ENCODE results near the gene WDR91.

Gene WDR91

DNA sequence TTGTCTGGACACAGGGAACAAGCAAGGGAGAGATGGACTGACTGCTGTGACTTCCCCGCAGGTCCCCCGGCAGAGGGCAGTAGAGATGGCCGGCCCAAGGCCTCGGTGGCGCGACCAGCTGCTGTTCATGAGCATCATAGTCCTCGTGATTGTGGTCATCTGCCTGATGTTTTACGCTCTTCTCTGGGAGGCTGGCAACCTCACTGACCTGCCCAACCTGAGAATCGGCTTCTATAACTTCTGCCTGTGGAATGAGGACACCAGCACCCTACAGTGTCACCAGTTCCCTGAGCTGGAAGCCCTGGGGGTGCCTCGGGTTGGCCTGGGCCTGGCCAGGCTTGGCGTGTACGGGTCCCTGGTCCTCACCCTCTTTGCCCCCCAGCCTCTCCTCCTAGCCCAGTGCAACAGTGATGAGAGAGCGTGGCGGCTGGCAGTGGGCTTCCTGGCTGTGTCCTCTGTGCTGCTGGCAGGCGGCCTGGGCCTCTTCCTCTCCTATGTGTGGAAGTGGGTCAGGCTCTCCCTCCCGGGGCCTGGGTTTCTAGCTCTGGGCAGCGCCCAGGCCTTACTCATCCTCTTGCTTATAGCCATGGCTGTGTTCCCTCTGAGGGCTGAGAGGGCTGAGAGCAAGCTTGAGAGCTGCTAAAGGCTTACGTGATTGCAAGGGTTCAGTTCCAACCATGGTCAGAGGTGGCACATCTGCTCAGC is 46.8 kb downstream of the WDR91 start:
- DNase-seq (ENCODE audit: low read depth in 1 of 2, low spot score in 1 of 2): no peak

DNA sequence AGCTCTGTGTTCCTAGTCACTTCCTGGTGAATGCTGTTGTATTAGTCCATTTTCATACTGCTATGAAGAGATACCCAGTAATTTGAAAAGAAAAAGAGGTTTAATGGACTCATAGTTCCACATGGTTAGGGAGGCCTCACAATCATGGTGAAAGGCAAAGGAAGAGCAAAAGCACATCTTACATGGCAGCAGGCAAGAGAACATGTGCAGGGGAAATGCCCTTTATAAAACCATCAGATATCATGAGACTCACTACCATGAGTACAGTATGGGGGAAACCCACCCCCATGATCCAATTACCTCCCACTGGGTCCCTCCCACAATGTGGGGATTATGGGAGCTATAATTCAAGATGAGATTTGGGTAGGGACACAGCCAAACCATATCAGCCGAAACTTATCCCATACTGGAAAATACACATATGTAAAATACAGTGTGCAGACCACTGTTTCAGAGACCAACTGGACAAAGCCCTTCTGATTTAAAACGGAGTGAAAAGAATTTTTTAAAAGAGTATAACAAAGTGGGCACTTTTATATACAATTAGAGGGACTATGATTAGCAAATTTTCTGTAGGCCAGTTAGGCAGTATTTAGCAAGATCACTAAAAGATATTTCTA is 48.8 kb downstream of the WDR91 start:
- DNase-seq (ENCODE audit: low read depth in 1 of 2, low spot score in 1 of 2): no peak

DNA sequence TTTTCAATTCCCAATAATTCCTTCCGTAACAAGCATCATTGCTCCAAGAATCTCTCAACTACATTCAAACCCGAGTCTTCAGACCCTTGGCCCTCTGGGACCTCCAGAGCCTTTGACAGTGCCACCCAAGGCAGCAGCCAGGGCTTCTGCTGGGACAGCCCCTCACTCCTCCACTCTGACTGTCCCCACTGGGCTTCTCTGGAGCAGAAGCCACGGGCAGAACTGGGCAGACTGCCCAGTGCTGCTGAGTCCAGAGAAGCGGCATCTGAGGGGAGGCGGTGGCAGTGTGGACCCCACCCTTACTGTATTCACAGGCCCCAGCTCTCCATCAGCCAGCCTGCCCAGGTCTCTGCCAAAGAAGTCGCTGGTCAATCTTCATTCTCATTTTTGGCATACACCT is 49.7 kb downstream of the WDR91 start:
- DNase-seq (ENCODE audit: low read depth in 1 of 2, low spot score in 1 of 2): no peak

DNA sequence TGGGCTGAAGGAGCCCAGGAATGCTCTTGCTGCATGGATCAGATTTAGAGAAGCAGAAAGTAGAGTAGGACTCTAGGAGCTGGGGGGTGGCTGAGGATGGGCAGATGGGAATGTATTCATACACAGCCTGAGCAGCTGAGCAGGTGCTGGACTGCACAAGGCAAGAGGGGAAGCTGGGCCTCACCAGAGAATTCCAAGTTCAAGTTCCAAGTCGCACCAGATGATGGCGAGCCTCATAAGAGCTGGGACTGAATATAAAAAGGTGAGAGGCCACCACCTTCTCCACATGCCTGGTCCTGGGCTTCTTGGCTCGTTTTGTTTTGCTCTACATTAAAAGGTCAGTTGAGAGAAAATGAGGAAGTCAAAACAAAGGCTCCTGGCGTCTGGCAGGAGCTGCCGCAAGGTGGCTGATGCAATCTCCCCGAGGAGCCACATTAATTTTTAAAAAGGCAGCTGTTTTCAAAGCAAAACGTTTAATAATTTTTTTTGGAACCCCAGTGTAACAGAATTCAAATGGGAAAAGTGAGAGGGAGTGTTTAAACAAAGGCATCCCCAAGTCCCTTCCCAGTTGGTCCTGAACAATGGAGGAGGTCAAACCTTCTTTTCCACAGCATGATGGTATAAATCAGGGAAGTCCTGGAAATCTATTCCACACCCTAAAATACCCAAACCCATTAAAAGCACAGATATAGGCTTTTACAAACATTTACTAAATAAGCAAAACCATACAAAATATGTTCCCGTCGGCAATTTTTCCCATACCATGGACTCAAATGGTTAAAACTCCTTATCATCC is 50.3 kb downstream of the WDR91 start:
- DNase-seq (ENCODE audit: low read depth in 1 of 2, low spot score in 1 of 2): no peak

DNA sequence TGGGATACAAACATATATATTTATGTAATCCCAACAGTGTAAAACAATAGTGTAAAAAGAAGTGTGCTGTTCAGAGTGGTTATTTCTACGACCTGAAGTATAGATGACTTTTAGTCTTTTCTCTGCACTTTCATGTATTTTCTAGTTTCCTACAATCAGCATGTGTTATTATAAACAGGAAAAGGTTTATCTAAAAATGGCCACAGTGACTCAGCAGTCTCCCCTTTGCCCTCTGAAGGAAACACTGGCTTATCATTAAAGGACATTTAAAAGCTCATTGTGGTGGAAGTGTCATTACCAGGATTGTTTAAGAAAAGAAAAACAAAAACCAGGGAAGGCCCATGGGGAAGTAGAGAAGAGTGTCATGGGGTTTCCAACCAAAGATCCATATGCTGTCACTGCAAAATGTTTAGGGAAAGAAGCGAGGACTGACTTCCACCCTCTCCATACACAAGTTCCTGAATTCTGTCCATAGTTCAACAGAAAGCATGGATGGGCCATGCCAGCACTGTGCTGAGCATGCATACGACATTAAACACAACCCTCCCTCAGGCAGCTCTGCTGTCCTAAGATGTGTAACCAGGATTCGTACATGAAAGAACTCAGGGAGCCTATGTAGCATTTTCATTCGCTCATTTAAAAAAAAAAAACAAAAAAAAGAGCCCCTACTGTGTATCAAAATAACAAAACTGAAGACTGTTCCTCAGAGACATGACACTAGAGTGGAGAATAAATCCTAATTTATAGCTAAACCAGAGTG is 51.0 kb downstream of the WDR91 start:
- no peak for DNase-seq (ENCODE audit: low read depth in 1 of 2, low spot score in 1 of 2)

DNA sequence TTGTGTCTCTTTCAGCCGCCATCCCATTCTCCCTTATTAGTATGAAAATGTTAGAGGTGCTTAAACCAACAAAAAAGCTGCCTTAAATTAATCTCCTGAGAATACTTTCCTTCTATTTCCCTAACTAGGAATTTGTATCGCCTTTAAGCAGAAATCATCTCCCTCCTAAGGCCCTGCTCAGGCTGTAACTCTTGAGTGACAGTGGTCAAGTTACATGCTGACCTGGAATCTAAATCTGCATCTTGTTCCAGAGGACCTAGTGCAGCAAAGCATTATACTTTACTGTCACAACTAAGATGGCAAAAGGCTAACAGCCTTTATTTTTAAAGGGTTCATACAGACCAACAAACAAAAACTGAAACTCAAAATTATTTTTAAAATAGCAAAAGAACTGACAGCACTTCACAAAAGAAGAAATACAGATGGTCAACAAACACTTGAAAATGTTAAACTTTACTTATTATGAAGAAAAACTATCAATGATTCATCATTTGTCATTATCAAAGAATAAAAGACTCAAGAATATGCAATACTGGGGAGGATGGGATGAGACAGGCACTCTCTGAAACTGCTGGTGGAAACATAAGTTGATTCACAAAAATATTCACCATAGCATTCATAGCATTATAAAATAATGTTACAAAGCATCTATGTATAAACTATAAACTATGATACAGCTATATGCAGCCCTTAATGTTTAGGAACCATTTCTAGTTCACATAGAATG is 51.8 kb downstream of the WDR91 start:
- DNase-seq (ENCODE audit: low read depth in 1 of 2, low spot score in 1 of 2): no peak

DNA sequence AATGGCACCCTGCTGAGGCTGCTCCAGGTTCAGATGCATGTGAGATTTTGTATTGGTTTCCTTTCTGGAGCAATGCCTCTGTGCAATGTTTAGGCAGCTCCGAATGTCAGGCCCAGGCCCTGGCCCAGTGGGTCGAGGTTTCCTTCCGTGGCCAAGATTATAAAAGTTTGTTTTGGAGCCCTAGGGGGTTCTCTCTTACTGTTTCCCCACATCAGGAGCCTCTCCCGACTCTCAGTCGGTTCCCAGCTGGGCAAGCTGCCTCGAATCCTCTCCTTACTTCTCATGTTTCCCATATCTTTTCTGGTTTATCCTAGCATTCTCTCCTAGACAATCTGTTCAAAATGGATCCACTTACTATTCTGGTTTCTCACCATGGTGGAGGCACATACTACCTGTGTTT is 52.5 kb downstream of the WDR91 start:
- DNase-seq (ENCODE audit: low read depth in 1 of 2, low spot score in 1 of 2): no peak

DNA sequence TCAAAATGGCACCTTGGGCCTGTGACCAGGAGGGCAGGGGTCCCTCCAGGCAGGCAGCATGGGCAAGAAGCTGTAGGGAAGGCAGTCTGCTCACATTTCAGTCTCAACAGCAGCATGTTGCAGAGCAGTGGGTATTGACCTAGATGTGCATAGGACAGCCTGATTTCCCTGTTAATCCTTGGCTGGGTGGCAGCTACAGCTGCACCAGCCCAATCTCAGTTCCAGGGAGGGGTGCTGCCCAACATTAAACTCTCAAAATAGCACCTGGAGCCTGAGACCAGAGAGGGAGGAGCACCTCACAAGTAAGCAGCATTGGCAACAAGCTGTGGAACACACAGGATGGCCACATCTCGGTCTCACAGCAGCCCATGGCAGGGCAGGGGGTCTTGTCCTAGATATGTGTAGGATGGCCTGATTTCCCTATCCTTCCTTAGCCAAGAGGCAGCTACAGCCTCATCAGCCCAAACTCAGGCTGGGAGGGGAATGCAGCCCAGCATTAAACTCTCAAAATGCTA is 53.1 kb downstream of the WDR91 start:
- DNase-seq (ENCODE audit: low read depth in 1 of 2, low spot score in 1 of 2): no peak

DNA sequence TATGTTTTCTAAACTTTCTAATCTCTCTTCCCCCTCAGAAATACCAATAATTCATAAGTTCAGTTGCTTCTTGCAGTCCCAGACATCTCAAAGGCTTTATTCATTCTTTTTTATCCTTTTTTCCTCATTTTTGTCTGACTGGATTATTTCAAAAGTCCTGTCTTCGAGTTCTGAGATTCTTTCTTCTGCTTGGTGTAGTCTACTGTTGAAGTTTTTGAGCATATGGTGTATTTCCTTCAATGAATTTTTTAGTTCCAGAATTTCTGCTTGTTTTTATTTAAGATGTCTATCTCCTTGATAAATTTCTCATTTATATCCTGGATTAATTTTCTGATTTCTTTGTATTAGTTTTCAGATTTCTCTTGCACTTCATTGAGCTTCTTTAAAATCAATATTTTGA is 55.0 kb downstream of the WDR91 start:
- no peak for DNase-seq (ENCODE audit: low read depth in 1 of 2, low spot score in 1 of 2)

DNA sequence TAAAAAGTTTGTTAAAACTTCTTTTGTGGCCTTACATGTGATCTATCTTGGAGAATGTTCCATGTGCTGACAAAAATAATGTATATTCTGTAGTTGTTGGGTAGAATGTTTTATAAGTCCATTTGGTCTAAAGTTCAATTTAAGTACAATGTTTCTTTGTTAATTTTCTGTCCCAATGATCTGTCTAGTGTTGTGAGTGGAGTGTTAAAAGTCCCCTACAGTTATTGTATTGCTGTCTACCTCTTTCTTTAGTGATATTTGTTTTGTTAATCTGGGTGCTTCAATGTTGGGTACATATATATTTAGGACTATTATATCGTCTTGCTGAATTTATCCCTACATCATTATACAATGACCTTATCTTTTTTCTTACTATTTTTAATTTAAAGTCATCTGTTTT is 56.6 kb downstream of the WDR91 start:
- DNase-seq (ENCODE audit: low read depth in 1 of 2, low spot score in 1 of 2): no peak

DNA sequence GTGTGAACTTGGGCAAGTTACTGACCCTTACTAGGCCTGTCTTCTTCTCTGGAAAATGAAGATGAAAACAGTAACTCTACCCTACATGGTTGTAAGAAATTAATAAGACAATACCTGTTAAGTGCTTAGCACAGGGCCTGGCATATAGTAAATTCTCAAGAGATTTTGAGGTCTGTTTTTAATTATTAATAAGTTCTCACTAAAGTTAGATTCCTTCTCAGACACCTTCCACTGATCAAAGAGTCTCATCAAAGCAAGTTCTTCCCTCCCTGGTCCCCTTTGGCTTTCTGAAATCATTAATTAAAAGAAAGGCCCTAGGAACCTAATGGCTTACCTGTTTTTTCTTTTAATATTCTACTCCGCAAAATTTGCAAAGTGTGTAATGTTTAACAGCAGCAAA is 58.9 kb downstream of the WDR91 start:
- no peak for DNase-seq (ENCODE audit: low read depth in 1 of 2, low spot score in 1 of 2)

DNA sequence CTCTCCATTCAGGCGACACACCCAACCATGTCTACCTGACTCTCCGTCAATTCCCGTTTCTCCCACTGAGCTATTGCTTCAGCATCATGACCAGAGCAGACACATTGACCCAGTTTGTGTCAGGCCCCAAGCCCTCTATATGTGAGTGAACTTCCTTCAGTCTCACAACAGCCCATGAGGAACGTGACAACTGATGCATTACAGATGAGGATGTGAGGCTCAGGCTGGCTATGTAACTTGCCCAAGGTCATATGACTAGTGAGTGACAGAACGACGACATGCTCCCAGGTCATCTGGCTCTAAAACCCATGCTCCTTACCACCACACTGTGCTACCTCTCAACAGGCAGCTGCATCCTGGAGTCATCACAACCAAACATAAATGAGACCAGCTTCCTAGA is 59.8 kb downstream of the WDR91 start:
- no peak for DNase-seq (ENCODE audit: low read depth in 1 of 2, low spot score in 1 of 2)

DNA sequence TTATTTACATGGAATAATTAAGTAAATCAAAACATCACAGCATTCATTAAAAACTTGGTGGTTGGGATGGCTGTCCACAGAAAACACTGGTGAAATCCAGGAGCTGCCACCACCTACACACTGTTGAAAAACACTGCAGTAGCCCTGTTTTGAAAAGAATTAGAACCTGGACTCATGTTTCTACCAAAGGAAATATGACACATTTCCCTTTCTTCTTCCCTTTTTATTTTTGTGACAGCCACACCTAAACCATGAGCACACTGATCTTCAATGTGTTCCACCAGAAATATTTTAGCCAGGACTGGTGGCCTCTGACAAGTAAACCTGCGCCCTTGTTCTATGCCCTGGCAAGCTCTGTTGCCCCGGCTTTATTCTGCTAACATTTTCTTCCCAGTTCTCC is 60.2 kb downstream of the WDR91 start:
- DNase-seq (ENCODE audit: low read depth in 1 of 2, low spot score in 1 of 2): no peak

DNA sequence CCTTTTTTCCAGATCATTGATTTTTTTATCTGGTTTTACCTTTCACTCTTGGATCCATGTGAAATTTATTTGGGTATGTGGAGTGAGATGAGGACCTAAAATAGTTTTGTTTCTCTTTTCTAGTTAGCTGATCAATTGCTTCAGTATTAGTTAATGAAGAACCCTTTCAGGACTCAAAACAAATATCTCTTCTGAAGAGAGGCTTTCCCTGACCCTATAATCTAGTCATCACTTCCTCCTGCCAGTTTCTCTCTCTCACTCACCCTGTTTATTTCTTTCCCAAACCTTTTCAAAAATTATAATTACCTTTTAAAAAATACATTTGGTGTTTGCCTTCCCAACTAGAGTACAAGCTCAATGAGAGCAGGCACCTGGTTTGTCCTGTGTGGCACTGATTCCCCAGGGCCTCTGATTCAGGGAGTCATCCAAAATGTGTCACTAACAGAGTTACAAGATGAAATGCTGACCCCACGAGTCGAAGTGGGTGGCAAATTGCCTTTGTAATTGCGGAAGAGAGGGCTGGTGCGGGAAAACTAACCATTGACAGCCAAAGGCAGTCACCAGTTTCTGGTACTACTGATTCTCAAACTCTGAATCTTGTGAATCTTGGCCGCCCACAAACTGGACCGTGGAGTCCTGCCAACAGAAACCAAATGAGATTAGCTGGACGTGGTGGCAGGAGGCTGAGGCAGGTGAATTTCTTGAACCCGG is 61.1 kb downstream of the WDR91 start:
- DNase-seq (ENCODE audit: low read depth in 1 of 2, low spot score in 1 of 2): no peak

DNA sequence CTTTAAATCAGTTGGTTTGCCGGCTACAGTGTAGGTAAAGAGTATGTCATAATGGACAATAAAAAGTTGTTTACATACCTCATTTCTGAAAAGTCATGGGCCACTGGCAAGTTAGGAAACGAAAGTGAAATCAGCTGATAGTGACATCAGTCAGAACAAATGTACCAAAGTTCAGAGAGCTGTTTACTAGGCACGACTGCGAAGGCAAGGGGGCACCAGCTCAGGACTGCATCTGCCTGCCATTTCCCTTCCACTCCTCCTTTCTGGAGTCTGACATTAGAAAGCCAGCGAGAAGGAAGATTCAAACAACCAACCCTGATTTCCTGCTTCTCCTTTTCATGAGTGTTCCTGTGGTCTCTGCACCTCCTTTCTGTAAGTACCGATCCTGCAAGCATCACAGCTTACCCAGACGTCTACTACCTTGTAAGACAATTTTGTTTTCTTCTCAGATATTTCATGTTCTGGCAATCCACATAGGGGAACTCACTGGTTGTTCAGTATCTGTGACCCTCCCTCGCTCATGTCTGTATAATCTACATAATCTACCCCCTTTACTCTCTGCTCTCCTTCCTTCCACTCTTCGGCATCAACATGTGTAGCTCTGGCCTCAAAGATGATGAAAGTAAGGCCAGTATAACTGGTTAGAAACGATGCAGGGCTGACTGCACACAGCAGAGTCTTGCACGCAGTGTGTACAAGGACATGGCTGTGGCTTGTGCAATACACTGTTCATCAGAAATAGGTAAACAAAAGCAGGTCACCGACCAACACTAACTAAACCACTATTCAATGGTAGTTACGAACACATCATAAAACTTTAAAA is 63.2 kb downstream of the WDR91 start, which contains the start of gene TMEM140:
TMEM140 (plus strand) TSS at position 174 of the 823 bp plus-strand sequence. CDS start 16,370 bp downstream, outside the sequence.
- peak in 1 of 2 donors; percentile 65 for DNase-seq (ENCODE audit: low read depth in 1 of 2, low spot score in 1 of 2)

DNA sequence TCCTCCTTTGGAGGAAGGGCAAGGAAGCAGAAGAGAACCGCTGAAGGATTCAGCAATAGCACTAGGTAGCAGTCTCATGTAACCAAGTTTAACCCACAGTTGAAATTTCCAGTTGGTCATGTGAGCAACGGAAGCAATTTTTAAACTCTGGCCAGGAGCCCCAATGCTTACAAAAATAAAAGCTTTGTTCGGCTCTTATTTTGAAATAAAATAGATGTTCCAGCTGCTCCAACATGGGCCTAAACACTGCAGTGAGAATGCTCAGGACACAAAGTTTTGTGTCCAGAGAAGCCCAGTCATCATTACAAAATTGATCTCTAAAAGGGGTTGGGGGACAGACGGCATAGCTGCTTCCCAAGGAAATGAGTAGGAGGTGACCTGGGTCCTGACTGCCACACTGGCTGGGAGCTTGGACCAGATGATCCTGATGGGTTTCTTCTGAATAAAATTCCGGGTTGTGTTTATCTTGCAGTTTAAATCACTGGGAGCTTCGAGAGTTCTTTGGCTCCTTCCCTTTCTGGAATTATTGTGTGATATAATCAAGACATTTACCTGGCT is 63.9 kb downstream of the WDR91 start:
- DNase-seq (ENCODE audit: low read depth in 1 of 2, low spot score in 1 of 2): no peak

DNA sequence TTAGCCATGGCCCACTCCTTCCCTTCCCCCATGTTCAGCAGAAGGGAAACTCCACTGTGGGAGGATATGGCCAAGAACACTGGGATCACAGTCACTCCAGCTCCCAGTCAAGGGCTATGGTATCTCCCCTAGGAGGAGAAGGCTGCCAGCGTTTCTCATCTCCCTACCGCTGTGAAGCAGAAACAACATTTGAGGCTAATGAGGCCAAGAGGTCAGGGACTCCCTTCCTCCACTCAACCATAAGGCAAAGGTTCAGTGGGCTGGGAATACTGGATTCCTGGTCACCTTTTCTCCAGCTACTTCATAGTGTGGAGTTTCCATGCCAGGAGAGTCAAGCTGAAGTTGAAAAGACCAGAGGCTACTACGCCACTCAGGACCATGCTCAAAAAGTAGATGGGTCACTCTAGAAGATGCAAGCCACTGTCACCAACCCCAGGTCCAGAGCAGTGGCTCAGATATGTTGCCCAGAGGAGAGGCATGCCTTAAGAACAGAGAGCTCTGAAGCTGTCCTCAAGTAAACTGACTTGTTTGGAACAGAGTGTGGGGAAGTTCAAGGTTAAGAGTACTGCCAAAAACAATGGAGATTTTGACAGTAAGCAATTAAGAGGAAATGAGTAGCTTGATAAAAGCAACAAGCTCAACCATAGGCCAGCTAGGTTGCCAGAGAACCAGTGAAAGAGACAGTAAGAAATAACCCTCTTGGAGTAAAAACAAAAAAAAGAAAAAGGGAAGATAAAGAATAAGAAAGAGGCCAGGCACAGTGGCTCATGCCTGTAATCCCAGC is 67.2 kb downstream of the WDR91 start:
- DNase-seq (ENCODE audit: low read depth in 1 of 2, low spot score in 1 of 2): no peak
